NK-92 (cell line): ENCODE data around the gene HBM.
"Not testable (repeated sequence)": the region's sequence is repeated elsewhere in the genome, so short reads cannot be mapped to it uniquely, and the experiment has no call there.

ENCODE experiments used
- DNase-seq: peaks from one replicate; lab custom pipeline; 2025; ENCODE audit not compliant: unreplicated experiment; lab: John Stamatoyannopoulos, UW

The HBM gene

DNA sequence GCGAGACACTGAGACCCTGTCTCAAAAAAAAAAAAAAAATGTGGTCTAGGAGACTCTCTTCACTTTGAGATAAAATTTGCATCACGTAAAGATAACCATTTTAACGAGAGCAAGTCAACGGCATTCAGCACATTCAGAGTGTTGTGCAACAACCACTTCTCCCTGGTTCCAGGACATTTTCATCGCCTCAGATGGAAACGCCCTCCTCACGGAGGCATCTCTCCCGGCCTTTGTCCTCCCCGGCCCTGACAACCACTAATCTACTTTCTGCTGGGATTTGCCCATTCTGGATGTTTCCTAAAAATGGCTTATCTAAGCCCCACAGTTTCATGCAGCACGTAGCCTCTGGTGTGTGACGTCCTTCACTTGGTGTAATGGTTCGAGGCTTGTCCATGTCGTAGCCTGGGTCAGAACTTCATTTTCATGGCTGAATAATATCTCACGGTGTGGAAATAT, 21.0 kb upstream of the HBM start:
- no peak for DNase-seq

DNA sequence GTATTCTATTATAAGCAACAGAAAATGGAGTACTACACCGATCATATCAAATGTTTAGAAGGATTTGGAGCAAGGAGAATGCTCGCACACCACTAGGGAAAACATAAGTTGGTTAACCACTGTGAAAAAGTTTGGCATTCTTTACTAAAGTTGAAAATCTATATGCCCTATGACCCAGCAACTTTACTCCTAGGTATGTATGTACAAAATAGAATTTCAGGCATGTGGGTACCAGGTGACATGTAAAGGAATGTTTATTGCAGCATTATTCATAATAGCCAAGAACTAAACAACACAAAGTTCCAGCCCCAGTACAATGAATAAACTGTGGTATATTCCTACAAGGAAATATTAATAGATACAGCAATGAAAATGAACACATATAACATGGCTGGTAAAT, 19.1 kb upstream of the HBM start:
- no peak for DNase-seq

DNA sequence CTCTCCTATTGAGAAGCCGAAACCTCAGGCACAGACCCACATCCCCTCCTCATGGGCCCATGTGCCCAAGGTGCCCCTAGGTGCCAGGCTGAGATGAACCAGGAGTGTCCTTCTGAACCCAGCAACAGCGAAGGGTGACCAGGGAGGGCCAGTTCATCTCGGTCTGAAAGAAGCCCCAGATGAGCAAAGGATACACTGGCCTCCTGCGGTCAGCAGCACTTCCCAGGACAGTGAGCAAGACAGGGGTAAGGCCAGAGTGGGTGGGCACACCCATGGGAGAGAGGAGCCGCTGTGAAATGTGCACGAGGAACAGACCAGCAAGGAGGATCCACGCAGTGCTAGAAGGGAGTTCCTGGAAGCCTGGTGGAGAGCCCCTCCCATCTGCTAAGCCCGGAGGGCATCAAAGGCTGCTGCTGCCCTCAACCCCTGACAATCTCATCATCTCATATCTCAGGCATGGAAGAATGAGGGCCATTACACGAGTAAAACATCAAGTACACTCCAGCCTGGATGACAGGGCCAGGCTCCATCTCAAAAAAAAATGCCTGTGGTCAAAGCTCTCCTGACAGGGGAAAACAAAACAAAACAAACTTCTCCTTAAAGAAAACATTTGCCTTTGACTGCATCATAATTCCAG, 16.6 kb upstream of the HBM start:
- no peak for DNase-seq

DNA sequence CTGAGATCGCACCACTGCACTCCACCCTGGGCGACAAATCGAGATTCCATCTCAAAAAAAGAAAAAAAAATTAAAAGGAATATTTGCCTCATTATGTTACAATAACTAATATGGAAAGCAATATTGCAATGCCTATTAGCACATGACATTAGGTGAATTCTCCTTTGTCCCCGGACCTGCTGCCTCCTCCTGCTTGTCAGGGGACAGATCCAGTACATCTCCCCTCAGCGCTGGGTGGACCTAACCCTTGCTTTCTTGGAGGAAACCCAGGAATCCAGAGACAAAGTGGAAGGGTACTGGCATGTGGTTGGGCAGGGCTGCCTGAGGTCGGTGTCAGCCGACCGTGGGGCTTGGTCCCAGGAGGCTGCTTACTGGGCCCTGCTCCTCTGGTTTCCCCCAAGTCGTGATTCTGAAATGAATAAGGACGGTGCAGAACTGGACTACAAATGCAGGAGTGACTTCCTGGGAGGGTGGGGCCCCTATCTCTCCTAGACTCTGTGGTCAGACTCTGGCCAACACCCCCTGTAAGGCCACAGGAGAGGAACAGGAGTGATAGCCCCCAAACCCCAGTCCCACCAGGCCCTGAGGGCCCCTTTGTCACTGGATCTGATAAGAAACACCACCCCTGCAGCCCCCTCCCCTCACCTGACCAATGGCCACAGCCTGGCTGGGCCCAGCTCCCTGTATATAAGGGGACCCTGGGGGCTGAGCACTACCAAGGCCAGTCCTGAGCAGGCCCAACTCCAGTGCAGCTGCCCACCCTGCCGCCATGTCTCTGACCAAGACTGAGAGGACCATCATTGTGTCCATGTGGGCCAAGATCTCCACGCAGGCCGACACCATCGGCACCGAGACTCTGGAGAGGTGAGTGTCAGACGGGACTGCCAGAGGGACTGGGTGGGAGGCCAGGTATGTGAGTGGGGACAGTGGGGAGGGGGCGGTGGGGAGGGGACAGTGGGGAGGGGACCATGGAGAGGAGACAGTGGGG, 13.3 kb upstream of the HBM start, which contains the start of gene HBZ:
TSS of gene HBZ (plus strand) at position 504 of the 988 bp plus-strand sequence. CDS start at position 770, 266 bp downstream.
- no peak for DNase-seq

DNA sequence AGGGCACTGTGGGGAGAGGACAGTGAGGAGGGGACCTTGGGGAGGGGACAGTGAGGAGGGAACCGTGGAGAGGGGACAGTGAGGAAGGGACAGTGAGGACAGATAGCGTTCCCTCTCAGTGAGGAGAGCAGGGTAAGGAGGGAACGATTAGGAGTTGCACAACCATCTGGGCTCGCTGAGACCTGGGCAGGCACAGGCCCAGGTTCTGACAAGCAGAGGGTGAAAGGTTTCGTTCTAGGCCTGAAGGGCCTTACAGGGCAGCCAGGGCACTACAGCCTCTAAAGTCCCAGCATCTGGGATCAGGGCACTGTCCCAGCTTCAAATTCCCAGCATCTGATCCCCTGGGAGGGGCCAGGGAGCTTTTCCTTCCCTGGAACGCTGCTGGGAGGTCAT, 12.7 kb upstream of the HBM start:
- not testable (repeated sequence) for DNase-seq

DNA sequence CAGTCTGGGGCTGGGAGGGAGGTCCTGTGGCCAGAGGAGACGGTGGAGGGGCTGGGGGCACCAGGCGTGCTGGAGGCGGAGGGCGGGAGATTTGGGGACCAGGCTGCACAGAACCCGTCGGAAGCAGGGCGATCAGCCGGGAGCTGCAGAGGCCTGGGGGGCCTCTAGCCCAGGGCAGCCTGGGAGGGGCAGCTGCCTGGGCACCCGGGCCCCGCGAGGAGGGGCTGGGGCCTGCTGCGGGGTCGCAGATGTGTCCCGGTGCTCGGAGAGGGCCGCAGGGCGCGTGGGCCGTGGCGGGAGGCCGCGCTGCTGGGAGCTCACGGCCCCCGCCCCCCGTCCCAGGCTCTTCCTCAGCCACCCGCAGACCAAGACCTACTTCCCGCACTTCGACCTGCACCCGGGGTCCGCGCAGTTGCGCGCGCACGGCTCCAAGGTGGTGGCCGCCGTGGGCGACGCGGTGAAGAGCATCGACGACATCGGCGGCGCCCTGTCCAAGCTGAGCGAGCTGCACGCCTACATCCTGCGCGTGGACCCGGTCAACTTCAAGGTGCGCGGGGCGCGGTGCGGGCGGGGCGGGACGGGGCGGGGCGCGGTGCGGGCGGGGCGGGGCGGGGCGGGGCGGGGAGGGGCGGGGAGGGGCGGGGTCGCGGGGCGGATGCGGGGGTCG, 12.1 kb upstream of the HBM start:
- DNase-seq = not testable (repeated sequence)

DNA sequence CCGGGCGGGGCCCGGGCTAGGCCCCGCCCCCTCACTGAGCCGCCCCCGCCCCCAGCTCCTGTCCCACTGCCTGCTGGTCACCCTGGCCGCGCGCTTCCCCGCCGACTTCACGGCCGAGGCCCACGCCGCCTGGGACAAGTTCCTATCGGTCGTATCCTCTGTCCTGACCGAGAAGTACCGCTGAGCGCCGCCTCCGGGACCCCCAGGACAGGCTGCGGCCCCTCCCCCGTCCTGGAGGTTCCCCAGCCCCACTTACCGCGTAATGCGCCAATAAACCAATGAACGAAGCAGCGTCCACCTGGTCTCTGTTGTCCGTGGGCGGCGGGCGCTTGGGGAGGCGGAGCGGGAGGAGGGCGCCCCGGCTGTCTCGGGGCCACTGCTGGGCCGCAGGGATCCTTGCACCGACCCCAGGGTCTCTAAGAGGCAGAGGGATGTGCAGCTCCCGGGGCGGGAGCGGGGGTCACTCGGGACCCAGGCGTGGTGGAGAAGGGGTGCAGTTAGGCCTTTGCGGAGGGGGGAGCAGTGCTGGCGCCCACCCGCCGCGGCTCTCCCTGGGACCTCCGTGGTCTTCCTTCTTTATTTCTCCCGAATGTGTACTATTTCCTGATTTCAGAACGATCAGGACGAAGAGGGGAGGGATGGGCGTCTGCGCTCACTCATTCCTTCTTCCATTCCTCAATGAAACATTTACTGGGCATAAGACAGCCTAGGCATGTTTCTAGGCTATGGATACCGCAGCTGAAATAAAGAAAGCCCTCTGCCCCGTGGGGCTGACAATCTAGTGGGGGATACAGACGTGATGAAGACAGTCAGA, 11.4 kb upstream of the HBM start:
- no peak for DNase-seq

DNA sequence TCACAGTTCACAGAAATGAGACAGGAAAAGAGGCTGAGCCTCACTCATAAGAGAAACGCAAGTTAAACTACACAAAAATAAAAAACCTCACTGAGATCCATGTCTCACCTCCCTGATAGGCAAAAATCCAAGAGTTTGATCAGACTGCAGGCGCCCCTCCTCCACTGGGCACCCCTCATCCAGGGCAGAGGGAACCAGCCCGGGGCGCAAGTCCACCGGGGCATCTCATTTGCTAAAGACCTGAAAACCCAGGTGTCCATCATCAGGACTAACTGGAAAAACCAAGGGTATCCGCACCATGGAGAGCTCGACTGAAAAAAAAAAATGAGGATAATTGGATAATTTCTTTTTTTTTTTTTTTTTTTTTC, 10.8 kb upstream of the HBM start:
- no peak for DNase-seq

DNA sequence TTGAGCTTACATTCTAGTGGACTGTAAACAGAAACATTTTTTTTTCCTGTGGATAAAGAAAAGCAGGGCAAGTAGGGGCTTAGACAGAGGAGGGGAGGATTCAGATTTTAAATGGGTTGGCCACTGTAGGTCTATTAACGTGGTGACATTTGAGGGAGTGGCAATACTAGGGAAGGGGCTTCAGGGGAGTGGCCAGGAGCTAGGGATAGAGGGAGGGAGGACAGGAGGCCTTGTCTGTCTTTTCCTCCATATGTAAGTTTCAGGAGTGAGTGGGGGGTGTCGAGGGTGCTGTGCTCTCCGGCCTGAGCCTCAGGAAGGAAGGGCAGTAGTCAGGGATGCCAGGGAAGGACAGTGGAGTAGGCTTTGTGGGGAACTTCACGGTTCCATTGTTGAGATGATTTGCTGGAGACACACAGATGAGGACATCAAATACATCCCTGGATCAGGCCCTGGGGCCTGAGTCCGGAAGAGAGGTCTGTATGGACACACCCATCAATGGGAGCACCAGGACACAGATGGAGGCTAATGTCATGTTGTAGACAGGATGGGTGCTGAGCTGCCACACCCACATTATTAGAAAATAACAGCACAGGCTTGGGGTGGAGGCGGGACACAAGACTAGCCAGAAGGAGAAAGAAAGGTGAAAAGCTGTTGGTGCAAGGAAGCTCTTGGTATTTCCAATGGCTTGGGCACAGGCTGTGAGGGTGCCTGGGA, 6.5 kb upstream of the HBM start:
- DNase-seq = no peak

DNA sequence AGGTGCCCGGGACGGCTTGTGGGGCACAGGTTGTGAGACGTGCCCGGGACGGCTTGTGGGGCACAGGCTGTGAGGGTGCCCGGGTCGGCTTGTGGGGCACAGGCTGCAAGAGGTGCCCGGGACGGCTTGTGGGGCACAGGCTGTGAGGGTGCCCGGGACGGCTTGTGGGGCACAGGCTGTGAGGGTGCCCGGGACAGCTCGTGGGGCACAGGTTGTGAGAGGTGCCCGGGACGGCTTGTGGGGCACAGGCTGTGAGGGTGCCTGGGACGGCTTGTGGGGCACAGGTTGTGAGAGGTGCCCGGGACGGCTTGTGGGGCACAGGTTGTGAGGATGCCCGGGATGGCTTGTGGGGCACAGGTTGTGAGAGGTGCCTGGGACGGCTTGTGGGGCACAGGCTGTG, 5.5 kb upstream of the HBM start:
- DNase-seq = not testable (repeated sequence)

DNA sequence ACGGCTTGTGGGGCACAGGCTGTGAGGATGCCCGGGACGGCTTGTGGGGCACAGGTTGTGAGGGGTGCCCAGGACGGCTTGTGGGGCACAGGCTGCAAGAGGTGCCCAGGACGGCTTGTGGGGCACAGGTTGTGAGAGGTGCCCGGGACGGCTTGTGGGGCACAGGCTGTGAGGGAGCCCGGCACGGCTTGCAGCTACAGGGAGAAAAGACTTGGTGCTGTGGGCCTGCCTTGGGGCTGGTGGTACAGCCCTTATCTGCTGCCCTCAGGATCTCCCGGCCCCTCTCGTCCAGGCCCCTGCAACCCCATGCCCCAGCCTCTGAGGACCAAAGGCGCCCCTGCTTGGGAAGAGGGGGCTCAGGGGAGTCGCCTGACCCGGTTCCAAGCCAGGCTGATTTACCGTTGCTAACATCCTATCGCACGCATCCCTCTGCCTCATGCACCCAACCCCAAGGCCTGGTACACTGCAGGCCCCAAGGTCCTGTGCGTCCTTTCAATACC, 5.0 kb upstream of the HBM start:
- DNase-seq = no peak

DNA sequence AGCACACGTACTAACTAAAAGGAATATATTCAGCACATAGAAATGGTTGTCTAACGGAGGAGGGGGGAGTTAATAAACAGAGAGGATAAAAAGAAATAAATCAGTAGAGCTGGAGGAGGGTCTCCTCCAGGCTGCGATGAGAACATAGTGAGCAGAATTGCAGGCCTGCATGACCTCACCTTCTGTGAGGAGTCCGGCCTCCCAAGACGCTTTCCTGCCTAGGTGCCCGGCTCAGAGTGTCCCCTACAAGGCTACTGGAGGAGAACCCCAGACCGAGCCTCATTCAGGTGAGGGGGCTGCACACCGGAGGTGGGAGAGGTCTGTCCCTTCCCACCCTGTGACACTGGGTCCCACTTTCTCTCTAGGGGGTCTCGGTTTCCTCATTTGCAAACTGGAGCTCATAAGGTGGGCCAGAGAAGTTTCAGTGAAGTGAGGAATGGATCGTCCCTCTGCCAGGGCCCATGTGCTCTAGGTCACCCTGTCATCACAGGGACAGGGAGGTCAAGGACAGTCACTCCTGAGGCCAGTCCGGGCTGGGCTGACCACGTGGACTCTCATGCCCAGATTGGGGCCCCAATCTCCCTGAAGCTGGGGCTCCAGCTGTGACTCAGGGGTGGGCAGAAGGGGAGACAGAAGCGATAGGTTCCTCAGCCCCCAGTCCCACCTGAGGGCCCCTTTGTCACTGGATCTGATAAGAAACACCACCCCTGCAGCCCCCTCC, 3.3 kb upstream of the HBM start:
- no peak for DNase-seq

DNA sequence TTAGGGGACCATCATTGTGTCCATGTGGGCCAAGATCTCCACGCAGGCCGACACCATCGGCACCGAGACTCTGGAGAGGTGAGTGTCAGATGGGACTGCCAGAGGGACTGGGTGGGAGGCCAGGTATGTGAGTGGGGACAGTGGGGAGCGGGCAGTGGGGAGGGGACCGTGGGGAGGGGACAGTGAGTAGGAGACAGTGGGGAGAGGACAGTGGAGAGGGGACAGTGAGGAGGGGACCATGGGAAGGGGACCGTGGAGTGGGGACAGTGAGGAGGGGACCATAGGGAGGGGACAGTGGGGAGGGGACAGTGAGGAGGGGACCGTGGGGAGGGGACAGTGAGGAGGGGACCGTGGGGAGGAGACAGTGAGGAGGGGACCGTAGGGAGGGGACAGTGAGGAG, 2.6 kb upstream of the HBM start:
- DNase-seq = not testable (repeated sequence)

DNA sequence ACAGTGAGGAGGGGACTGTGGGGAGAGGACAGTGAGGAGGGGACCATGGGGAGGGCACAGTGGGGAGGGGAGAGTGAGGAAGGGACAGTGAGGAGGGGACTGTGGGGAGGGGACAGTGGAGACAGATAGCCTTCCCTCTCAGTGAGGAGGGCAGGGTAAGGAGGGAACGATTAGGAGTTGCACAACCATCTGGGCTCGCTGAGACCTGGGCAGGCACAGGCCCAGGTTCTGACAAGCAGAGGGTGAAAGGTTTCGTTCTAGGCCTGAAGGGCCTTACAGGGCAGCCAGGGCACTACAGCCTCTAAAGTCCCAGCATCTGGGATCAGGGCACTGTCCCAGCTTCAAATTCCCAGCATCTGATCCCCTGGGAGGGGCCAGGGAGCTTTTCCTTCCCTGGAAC, 2.1 kb upstream of the HBM start:
- DNase-seq = not testable (repeated sequence)

DNA sequence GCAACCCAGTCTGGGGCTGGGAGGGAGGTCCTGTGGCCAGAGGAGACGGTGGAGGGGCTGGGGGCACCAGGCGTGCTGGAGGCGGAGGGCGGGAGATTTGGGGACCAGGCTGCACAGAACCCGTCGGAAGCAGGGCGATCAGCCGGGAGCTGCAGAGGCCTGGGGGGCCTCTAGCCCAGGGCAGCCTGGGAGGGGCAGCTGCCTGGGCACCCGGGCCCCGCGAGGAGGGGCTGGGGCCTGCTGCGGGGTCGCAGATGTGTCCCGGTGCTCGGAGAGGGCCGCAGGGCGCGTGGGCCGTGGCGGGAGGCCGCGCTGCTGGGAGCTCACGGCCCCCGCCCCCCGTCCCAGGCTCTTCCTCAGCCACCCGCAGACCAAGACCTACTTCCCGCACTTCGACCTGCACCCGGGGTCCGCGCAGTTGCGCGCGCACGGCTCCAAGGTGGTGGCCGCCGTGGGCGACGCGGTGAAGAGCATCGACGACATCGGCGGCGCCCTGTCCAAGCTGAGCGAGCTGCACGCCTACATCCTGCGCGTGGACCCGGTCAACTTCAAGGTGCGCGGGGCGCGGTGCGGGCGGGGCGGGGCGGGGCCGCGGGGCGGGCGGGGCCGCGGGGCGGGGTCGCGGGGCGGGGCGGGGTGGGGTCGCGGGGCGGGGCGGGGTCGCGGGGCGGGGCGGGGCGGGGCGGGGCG, 1.5 kb upstream of the HBM start:
- DNase-seq = not testable (repeated sequence)

DNA sequence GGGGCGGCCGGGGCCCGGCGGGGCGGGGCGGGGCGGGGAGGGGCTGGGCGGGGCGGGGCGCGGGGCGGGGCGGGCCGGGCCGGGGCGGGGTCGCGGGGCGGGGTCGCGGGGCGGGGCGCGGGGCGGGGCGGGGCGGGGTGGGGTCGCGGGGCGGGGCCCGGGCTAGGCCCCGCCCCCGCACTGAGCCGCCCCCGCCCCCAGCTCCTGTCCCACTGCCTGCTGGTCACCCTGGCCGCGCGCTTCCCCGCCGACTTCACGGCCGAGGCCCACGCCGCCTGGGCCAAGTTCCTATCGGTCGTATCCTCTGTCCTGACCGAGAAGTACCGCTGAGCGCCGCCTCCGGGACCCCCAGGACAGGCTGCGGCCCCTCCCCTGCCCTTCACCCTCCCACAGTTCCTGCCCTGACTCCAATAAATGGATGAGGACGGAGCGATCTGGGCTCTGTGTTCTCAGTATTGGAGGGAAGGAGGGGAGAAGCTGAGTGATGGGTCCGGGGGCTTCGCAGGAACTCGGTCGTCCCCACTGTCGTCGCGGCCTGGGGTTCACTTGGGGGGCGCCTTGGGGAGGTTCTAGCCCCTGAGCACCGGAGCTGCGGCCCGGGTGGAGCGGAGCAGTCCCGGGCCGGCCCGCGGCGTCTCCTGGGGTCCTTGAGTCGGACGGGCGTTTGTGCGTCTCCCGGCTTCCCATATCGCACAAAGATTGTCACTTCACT, 795 bp upstream of the HBM start:
- DNase-seq = no peak

DNA sequence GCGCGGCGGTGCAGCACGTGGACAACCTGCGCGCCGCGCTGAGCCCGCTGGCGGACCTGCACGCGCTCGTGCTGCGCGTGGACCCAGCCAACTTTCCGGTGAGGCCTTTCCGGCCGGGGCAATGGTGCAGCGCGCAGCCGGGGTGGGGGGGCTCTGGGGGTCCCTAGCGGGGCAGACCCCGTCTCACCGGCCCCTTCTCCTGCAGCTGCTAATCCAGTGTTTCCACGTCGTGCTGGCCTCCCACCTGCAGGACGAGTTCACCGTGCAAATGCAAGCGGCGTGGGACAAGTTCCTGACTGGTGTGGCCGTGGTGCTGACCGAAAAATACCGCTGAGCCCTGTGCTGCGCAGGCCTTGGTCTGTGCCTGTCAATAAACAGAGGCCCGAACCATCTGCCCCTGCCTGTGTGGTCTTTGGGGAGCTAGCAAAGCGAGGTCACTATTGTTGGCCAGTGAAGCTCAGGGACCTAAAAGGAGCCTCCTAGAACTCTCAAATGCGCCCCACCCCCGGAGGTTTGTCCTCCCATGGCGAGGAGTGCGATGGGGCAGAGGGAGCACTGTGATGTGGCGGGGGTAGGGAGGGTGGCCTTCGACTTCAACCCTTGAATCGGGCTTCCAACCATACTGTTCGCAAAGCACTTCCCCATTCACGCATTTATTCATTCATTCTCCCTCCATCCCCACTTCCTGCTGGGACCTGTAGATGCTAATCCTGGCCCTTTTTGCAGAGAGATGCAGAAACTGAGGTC, 770 bp downstream of the HBM start:
- DNase-seq = no peak
